ENCODE results near the gene ASCC3.
"Not testable (repeated sequence)": the region's sequence is repeated elsewhere in the genome, so short reads cannot be mapped to it uniquely, and the experiment has no call there.

ASCC3 gene

DNA sequence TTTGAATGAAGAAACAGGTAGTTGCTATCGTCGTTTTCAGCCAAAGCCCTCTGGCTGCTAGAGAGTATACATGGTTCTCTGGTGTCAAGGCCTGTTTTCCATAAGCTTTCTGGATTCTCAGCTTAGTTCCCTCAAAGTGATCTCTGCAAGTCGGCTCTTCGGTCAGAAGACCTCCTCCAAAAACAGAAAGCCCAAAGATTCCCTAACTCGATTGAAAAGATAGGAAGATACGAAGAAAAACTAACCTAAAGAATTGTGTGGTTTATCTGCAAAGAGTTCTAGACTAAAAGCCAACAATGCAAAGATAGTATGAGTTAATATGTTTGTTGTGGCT, 545 bp upstream of the ASCC3 start:
- FAIRE-seq: no peak

- FAIRE-seq: no peak
Measured at GRCh38 chr6:100880149-100880852, 828 bp downstream of the ASCC3 start.

GRCh38 chr6:100879317-100879716, 1.8 kb downstream of the ASCC3 start:
- FAIRE-seq: no peak

- FAIRE-seq: no peak
Measured at GRCh38 chr6:100877851-100878250, 3.3 kb downstream of the ASCC3 start.

- FAIRE-seq: no peak
Measured at GRCh38 chr6:100876251-100876650, 4.9 kb downstream of the ASCC3 start.

- FAIRE-seq: no peak
Measured at GRCh38 chr6:100865525-100865924, 15.6 kb downstream of the ASCC3 start.

DNA sequence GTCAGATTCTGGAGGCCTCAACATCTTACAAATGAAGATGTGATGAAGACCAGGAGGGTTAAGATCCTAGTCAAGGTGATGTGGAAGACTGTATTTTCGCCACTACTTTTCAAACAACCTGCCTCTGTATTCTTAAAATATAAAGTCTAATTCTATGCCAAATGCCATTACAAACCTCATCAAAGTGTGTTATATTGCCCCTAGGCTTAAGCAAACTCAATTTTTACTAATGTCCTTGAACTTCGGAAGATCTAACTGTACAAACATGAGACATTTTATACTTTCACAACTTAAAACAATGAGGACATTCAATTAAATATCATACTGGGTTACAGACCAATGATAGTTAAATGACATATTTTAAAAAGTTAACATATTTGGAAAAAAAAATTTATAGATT, 19.1 kb downstream of the ASCC3 start:
- FAIRE-seq: no peak

DNA sequence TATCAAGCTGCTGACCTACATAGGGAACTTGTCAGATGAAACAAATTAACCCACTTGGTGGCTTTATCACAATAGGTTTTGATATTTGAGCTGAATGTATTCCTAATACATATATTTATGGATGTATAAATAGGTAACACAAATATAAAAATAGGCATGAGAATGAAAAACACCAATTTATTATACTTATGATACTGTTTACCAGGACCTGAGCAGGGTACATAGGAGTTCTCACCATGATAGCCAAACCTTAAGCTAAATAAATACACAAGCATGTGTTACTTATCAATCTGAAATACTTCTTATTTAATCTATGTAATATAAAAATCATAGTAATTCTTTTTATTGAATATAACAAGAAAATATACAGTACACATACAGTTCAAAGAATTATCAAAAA, 25.0 kb downstream of the ASCC3 start:
- FAIRE-seq: no peak

- FAIRE-seq: no peak
Measured at GRCh38 chr6:100851819-100852218, 29.3 kb downstream of the ASCC3 start.

DNA sequence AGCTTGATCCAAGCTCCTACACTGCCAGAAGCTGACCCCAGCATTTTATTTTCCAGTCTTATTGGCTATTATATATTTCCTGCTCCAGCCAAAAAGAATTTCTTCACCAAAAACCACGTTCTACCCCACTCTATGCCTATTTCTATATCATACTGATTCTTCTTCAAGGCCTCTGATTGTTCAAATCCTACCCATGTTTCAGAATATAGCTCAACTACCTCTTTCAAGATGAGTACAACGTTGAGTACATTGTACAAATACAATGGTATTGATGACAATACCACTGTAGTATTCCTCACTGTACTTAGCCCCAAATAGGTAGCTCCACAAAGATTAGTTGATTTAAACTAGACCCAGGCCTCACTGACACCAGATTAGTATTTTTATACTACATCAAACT, 31.0 kb downstream of the ASCC3 start:
- no peak for FAIRE-seq

DNA sequence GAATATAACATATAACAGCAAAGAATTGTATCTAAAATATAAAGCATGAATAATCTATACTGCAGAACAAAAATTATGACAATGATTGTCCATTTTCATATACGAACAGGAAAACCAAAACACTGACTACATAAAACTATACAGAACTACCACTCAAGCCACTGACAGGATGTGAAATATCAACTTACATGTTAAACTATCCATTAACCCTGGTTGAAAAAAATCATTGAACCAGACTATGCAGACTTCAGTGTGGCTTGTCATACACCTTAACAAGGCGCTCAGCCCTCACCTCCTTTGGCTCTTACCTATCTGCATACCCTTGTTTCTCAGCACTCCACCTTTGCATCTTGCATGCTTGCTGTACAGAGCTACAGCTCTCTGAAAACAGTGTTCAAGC, 34.9 kb downstream of the ASCC3 start:
- FAIRE-seq: no peak

DNA sequence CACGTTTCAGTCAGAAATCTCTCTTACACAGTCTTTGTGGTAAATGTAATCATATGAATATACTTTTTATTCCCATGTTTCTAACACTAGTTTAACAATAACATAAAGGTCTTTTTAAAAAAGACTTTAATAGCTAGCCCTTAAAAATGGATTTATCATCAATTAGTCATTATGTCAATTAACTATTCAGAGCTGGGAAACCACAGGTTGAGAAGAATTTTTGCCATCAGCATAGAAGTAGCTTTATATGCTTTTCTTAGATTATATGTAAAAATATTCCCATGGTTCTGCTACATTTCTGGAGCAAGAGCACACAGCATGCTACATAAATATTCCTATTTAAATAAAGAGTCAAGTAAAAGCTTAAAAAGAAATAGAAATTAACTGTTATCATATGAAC, 35.5 kb downstream of the ASCC3 start:
- no peak for FAIRE-seq

DNA sequence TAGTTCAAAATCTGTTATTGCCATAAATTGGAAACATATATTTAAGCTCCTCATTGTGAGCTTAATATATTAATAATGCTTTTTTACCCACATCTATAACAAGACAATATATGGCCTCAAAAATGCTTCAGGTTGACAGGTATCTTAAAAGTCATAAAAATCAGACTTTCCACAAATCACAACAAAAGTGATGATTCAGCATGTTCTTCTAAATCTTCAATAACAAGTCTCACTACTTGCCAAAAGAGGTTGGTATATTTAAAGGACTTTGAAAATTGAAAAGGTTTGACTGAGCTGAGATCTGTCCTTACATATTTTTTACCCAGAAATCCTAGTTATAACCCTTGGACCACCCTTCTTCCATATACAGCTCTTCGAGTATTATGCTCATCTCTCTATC, 41.7 kb downstream of the ASCC3 start:
- FAIRE-seq: no peak

DNA sequence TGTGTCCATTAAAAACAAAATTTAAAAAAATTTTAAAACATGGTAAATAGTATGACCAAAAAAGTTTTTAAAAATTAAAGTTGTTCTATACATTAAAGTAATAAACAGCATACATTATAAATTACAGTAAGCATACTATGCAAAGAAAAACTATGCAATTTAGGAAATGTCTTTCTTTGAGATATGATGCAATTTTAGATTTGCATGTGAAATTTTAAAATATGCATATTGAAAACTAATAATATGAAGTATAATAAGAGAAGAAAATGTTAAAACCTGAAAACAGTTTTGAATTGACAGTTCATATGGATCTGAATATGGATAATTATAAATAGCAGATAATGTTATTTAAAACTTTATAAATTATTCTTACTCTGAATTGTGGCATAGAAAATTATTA, 43.1 kb downstream of the ASCC3 start:
- no peak for FAIRE-seq

DNA sequence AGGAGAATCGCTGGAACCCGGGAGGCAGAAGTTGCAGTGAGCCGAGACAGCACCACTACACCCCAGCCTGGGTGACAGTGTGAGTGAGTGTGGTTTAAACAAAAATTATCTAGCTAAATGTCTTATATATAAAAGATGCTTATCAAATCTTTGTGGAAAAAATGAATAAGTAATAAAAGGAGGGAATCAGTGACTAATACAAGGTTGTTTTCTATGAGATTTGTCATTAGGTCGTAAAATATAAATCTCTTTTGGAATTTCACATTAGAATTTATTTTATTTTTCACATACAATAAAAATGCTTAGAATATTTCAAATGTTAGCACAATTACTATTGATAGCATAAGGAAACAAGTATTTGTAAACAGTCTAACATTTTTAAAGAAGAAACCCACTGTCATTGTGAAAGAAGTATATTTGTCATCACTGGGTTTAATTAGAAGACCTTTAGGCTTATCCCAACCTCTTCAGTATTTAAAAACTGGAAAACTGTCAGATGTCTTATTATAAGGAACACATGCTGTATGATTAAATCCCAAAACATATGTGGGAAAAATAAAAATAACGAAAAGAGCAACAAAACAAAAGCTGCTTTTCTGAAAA, 47.1 kb downstream of the ASCC3 start:
- FAIRE-seq: no peak

- not testable (repeated sequence) for FAIRE-seq
Measured at GRCh38 chr6:100829077-100829595, 52.0 kb downstream of the ASCC3 start.

DNA sequence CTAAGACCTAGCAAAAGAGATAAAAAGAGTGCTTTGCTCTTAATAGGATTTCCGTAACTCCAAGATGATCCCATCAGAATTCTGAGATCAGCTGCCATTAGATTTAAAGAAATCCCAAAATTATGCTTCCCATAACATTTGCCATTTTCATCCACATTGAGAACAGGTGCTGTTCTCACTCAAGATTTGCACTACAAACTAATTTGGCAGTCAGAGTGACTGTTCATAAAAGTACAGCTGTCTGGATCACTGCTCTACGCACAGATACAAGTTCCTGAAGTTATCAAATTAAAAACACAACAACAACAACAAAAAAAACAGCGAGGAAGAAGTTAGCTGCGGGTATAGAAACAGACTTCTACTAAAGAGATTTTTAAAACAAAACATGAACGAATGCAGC, 58.1 kb downstream of the ASCC3 start:
- no peak for FAIRE-seq

DNA sequence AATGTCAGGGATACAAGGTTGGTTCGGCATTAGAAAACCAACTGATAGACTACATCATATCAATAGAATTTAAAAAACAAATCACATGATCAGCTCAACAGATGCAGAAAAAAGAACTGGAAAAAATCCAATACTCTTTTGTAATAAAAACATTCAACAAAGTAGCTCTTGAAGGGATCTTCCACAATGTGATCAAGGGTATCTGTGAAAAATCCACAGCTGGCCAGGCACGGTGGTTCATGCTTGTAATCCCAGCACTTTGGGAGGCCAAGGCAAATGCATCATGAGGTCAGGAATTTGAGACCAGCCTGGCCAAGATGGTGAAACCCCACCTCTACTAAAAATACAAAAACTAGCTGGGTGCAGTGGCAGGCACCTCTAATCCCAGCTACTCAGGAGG, 63.1 kb downstream of the ASCC3 start:
- no peak for FAIRE-seq

DNA sequence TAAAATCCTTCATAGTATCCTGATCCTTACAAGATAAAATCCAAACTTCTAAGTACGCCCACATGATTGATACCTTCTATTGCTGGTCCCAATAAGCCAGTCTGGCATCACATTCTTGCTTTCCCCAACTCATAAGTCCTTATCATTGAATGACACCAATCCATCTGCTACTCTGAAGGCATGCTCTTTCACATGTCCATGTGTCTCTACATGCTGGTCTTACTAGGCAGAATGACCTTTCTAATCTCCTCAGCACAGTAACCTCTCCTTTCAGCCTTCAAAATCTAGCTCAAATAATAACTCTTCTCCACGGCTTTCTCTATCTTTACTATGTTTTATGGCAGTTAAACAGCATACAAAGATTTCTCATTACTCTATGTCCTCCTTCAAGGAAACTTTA, 71.1 kb downstream of the ASCC3 start:
- no peak for FAIRE-seq

DNA sequence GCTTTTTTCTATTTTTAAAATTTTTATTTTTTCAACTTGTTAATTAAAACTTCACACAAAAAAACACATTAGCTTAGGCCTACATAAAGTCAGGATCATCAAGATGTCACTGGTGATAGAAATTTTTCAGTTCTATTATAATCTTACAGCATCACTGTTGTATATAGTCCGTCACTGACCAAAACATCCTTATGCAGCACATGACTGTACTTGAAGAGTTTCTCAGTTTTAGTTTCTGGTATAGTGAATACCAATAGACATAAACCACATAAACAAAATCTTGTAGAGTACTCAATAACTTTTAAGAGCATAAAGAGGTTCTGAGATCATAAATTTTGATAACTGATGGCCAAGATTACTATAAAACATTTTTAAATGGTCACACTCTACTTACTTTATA, 71.8 kb downstream of the ASCC3 start:
- no peak for FAIRE-seq

- no peak for FAIRE-seq
Measured at GRCh38 chr6:100808638-100809275, 72.4 kb downstream of the ASCC3 start.

GRCh38 chr6:100806296-100806695, 74.8 kb downstream of the ASCC3 start:
- FAIRE-seq: no peak

- no peak for FAIRE-seq
Measured at GRCh38 chr6:100803264-100804045, 77.7 kb downstream of the ASCC3 start.

DNA sequence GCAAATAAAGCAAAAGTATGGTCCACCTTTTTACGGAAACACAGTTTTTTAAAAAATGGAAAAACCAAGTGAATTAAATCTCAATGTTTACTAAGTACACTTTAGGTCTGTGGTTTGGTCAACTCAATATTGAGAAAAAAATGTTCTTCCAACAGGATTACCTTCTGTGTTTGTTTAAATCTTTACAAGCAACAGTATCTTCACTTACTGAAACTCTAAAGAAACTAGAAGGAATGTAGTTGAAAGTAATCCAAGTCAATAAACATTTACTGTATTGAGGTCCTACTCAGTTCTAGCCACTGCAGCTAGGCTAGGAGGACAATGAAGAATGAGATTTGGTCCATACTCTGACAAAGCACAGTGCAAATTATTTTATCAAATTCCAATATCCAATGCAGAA, 80.1 kb downstream of the ASCC3 start:
- no peak for FAIRE-seq

Data from colon (tissue), 2 donors.